ENCODE measurements around the gene ANP32D.
"Not testable (repeated sequence)": the region's sequence is repeated elsewhere in the genome, so short reads cannot be mapped to it uniquely, and the experiment has no call there.

The ANP32D gene

GRCh38 chr12:48452961-48453360 lies 19.4 kb upstream of the ANP32D start:
- POLR2A ChIA-PET; H3K4me1 ChIP-seq (ENCODE audit: control insufficient read depth, insufficient read depth, low read length): not testable (repeated sequence)
- CTCF ChIA-PET, result interaction anchor here (1.5 kb wide), 1 partner anchor 256 kb away, joined by 4 read pairs; no protein-coding TSS in a partner anchor

GRCh38 chr12:48454667-48455066 lies 17.7 kb upstream of the ANP32D start:
- ChIA-PET POLR2A (no interaction called here), CTCF (interaction anchor here (1.0 to 1.8 kb wide), 3 partner anchors 256 to 288 kb away, joined by 4 read pairs; no protein-coding TSS in a partner anchor)
- TF ChIP-seq SP7 (tag by site-specific recombination; IDR thresholded peaks at IDR 0.05) (no peak), ZNF654 (tag by site-specific recombination; IDR thresholded peaks at IDR 0.05; ENCODE audit: low read depth) (peak; percentile 34)

More at GRCh38 chr12:48452961-48453360, 19.4 kb upstream of the ANP32D start:
- not testable (repeated sequence) for H3K9me3 ChIP-seq (ENCODE audit: control insufficient read depth, insufficient read depth, low read depth, low read length); H3K4me3 ChIP-seq (ENCODE audit: low read depth, low read length); H3K36me3 ChIP-seq (ENCODE audit: control insufficient read depth in 2 of 2, insufficient read depth in 1 of 2, low read length in 2 of 2); H3K27ac ChIP-seq (ENCODE audit: extremely low read depth, low read depth, low read length)
- TF ChIP-seq ZNF146 (tag by site-specific recombination; IDR thresholded peaks at IDR 0.05), result peak; percentile 86

GRCh38 chr12:48455116-48455515 lies 17.2 kb upstream of the ANP32D start:
- H3K36me3 ChIP-seq (ENCODE audit: control insufficient read depth in 2 of 2, insufficient read depth in 1 of 2, low read length in 2 of 2), result no peaks in the 10 kb centered on the region
- H3K27ac ChIP-seq (ENCODE audit: extremely low read depth, low read depth, low read length), result no peak overlapping the region
- no peaks in the 10 kb centered on the region for H3K4me1 ChIP-seq (ENCODE audit: control insufficient read depth, insufficient read depth, low read length)
- POLR2A ChIA-PET, result no interaction called here
- CTCF ChIA-PET, result interaction anchor here (0.7 to 1.8 kb wide), 4 partner anchors 162 to 289 kb away, joined by 3 to 4 read pairs (median 4); no protein-coding TSS in a partner anchor
- TF ChIP-seq ZNF146 (tag by site-specific recombination; IDR thresholded peaks at IDR 0.05), result 0 out of 2 replicates have a peak, but pooled peaks have one; percentile 55
- no peak for TF ChIP-seq ZNF354C (tag by site-specific recombination; IDR thresholded peaks at IDR 0.05; ENCODE audit: borderline replicate concordance, low read depth)
- TF ChIP-seq PRDM10 (tag by site-specific recombination; IDR thresholded peaks at IDR 0.05), result no peak
- no peak for TF ChIP-seq ZNF362 (tag by site-specific recombination; IDR thresholded peaks at IDR 0.05)
- TF ChIP-seq REST (tag by site-specific recombination; IDR thresholded peaks at IDR 0.05), result no peak
- no peak for TF ChIP-seq PATZ1 (tag by site-specific recombination; IDR thresholded peaks at IDR 0.05)
- no peaks in the 10 kb centered on the region for H3K9me3 ChIP-seq (ENCODE audit: control insufficient read depth, insufficient read depth, low read depth, low read length)
- H3K4me3 ChIP-seq (ENCODE audit: low read depth, low read length), result no peak overlapping the region

More at GRCh38 chr12:48454667-48455066, 17.7 kb upstream of the ANP32D start:
- H3K4me1 ChIP-seq (ENCODE audit: control insufficient read depth, insufficient read depth, low read length), result no peaks in the 10 kb centered on the region
- no peak overlapping the region for H3K4me3 ChIP-seq (ENCODE audit: low read depth, low read length)
- H3K9me3 ChIP-seq (ENCODE audit: control insufficient read depth, insufficient read depth, low read depth, low read length), result no peaks in the 10 kb centered on the region
- H3K27ac ChIP-seq (ENCODE audit: extremely low read depth, low read depth, low read length), result no peak overlapping the region
- no peaks in the 10 kb centered on the region for H3K36me3 ChIP-seq (ENCODE audit: control insufficient read depth in 2 of 2, insufficient read depth in 1 of 2, low read length in 2 of 2)

All from HEK293 (cell line).